IPS DF 6.9 (cell line): ENCODE measurements around the gene FAM219A.
"Not testable (repeated sequence)": the region's sequence is repeated elsewhere in the genome, so short reads cannot be mapped to it uniquely, and the experiment has no call there.

Experiments used
- DNase-seq: peaks from one replicate; pipeline ENCODE4 v3.0.0-alpha.2; 2013; ENCODE audit warnings: low read depth, low spot score
- H3K27ac ChIP-seq: one replicate; pipeline ENCODE4 v1.5.1; 2013; ENCODE audit warnings: low read length, control low read depth
- H3K27me3 ChIP-seq: 2 replicates; pipeline ENCODE4 v1.6.1; 2013; ENCODE audit warnings: mild to moderate bottlenecking, low read length; ENCODE audit not compliant: control insufficient read depth, insufficient read depth
- H3K36me3 ChIP-seq: 2 replicates; pipeline ENCODE4 v1.6.1; 2013; ENCODE audit warnings: low read length; ENCODE audit not compliant: control insufficient read depth, insufficient read depth
- H3K4me1 ChIP-seq: 2 replicates; pipeline ENCODE4 v1.6.1; 2013; ENCODE audit warnings: low read length; ENCODE audit not compliant: control insufficient read depth, insufficient read depth
- H3K4me3 ChIP-seq: 2 replicates; pipeline ENCODE4 v1.5.1; 2013; ENCODE audit warnings: mild to moderate bottlenecking, low read length
- H3K9me3 ChIP-seq: 2 replicates; pipeline ENCODE4 v1.6.1; 2013; ENCODE audit warnings: low read length, inconsistent platforms; ENCODE audit not compliant: control insufficient read depth, insufficient read depth
- WGBS: extraction: QIAGEN DNeasy Blood & Tissue Kit; methylation state at CpG from one replicate; pipeline ENCODE4 v1.1.7; 2013; ENCODE audit warnings: mixed read lengths, missing lambda C conversion rate; ENCODE audit not compliant: insufficient read length, insufficient coverage; 5-methylcytosine and 5-hydroxymethylcytosine counted together

The FAM219A gene

DNA sequence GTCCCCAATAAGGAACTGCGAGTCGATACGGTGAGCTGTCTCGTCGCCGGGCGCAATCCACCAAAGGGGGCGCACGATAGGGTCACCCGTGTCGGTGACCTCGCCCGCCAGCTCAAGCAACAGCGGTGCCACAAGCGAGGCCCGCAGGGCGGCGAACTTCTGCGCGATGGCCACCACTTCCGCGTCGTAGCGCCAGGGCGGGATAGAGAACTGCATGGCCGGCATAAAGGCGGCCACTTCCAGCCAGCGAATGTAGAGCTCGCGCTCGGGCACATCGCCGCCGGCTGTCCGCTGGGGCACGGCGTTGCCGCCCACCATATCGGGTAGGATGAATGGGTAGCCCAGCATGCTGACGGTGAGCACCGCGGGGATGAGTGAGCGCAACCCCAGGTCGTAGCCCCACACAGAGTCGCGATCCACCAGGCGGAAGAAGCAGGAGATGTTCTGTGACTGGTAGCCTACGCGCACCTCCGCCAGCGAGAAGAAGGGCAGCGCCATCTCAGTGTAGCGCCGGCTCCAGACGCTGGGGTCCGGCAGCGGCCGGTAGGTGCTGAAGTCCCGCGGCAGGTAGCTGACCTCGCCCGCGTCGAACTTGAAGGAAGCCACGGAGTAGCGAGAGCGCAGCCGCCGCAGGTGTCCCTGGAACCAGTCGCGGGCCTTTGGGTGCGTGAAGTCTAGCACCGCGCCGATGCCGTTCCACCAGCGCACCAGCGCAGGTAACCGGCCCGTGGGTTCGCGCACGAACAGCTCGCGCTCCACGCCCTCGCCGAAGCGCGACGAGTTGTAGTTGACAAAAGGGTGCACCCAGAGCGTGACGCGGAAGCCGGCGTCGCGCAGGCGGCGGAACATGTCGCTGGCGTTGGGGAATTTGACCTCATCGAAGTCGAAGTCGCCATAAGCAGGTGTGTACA is 87.1 kb downstream of the FAM219A start:
- Histone ChIP-seq H3K4me1 (peaks cover 4% of the 10 kb centered on the region), H3K27ac (no peak overlapping the region), H3K27me3 (no peaks in the 10 kb centered on the region), H3K9me3 (no peaks in the 10 kb centered on the region), H3K36me3 (peaks cover 3% of the 10 kb centered on the region; the same call in 1 of the 2 replicates), H3K4me3 (no peak overlapping the region)
- DNase-seq: no peak
- WGBS: no CpG with 5 or more reads among the region's 105 CpGs

DNA sequence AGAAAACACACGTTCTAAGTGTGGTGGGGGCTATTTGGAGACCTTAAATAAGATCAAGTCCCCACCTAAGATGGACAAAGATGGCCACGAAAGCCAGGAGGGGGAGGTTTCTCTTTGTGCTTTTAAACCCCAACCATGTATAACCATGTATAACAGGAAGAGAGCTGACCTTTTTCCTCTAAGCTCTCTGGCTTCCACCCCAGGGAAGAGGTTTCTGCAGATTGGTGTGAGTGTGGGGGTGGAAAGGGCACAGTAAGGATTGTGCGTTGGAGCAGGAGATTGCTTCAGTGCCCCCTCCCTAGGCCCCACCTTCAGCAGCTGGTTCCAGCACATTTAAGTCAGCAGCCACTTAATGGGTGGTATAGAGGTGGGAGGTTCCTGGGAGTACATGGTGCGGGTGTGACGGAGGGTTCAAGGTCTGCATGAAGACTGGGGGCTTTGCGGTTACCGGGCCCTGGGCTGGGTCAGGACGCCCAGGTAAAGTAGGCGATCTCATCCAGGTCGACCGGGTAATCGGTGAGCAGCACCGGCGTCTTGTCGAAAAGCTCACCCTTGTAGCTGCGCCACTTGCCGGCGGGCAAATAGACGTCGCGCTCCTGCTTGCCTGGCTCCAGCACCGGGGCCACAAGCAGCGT is 87.9 kb downstream of the FAM219A start:
- H3K9me3 ChIP-seq: no peaks in the 10 kb centered on the region
- no peak overlapping the region for H3K4me3 ChIP-seq
- WGBS: no CpG with 5 or more reads among the region's 23 CpGs
- H3K27me3 ChIP-seq: no peaks in the 10 kb centered on the region
- peaks cover 3% of the 10 kb centered on the region; the same call in 1 of the 2 replicates for H3K36me3 ChIP-seq
- H3K4me1 ChIP-seq: no peaks in the 10 kb centered on the region; the same call in 1 of the 2 replicates
- no peak overlapping the region for H3K27ac ChIP-seq
- DNase-seq: no peak

DNA sequence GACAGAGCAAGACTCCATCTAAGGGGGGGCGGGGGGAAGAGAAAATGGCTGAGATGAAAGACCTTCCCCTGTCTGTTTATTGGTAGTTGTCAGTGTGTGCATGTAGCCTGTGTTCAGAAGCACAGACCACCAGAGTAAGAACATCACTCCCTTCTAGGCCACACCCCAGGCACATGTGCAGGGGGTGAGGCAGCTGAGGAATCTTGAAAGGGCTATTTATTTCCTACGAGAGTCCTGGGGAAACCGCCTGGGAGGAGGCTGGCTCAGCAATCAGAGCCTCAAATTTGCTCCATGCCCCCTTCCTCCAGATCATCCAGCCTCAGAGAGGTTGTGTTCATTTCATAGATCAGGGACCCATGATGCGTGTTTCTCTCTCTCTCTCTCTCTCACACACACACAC is 88.7 kb downstream of the FAM219A start:
- Histone ChIP-seq H3K4me3 (no peak overlapping the region), H3K27me3 (no peaks in the 10 kb centered on the region), H3K4me1 (no peaks in the 10 kb centered on the region), H3K27ac (no peak overlapping the region), H3K9me3 (no peaks in the 10 kb centered on the region), H3K36me3 (peaks cover 3% of the 10 kb centered on the region; the same call in 1 of the 2 replicates)
- no peak for DNase-seq
- WGBS: no CpG with 5 or more reads among the region's 4 CpGs

DNA sequence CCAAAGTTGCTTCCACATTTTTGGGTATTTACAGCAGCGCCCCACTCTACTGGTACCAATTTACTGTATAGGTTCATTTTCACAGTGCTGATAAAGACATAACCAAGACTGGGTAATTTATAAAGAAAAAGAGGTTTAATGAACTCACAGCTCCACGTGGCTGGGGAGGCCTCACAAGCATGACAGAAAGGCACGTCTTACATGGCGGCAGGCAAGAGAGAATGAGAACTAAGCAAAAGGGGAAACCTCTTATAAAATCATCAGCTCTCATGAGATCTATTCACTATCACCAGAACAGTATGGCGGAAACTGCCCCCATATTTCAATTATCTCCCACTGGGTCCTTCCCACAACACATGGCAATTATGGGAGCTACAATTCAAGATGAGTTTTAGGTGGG is 89.6 kb downstream of the FAM219A start:
- no CpG with 5 or more reads among the region's 5 CpGs for WGBS

DNA sequence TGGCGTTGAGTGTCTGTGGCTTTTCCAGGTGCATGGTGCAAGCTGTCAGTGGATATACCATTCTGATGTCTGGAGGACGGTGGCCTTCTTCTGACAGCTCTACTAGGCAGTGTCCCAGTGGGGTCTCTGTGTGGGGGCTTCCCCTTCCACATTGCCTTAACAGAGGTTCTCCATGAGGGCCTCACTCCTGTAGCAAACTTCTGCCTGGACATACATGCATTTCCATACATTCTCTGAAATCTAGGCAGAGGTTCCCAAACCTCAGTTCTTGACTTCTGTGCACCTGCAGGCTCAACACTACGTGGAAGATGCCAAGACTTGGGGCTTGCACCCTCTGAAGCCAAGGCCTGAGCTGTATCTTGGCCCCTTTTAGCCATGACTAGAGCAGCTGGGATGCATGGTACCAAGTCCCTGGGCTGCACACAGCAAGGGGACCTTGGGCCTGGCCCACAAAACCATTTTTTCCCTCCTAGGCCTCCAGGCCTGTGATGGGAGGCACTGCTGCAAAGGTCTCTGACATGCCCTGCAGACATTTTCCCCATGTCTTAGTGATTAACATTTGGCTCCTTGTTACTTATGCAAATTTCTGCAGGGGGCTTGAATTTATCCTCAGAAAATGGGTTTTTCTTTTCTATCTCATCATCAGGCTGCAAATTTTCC is 90.5 kb downstream of the FAM219A start:
- H3K4me3 ChIP-seq, H3K9me3 ChIP-seq, DNase-seq, H3K36me3 ChIP-seq, H3K27ac ChIP-seq, H3K27me3 ChIP-seq, H3K4me1 ChIP-seq: not testable (repeated sequence)
- no CpG with 5 or more reads among the region's 3 CpGs for WGBS

More for the DNA sequence above, 89.6 kb downstream of the FAM219A start:
- H3K27me3 ChIP-seq, H3K27ac ChIP-seq, H3K36me3 ChIP-seq, H3K9me3 ChIP-seq, H3K4me1 ChIP-seq, DNase-seq, H3K4me3 ChIP-seq: not testable (repeated sequence)

DNA sequence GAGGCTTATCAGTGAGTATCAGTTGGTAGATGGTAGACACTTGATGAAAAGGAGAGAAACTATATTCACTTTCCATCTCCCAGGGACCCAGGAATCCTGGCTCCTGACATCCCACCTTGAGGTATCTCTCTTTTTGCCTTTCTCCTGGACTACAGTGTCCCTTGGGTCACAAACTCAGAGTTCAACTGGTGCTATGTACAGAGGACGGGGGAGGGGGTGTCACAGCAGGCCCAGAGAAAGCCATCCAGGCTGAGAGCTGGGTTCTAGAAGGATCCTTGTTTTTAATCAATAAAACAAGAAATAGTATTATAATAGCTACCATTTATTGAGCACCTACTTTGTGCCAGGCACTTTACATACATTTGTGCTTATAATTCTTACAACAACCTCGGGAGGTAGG is 92.0 kb downstream of the FAM219A start:
- DNase-seq: no peak
- no CpG with 5 or more reads among the region's 2 CpGs for WGBS
- Histone ChIP-seq H3K27ac (no peak overlapping the region), H3K4me3 (no peak overlapping the region), H3K36me3 (no peaks in the 10 kb centered on the region; the same call in 1 of the 2 replicates), H3K4me1 (peaks cover 3% of the 10 kb centered on the region; the same call in 1 of the 2 replicates), H3K9me3 (no peaks in the 10 kb centered on the region), H3K27me3 (no peaks in the 10 kb centered on the region)

DNA sequence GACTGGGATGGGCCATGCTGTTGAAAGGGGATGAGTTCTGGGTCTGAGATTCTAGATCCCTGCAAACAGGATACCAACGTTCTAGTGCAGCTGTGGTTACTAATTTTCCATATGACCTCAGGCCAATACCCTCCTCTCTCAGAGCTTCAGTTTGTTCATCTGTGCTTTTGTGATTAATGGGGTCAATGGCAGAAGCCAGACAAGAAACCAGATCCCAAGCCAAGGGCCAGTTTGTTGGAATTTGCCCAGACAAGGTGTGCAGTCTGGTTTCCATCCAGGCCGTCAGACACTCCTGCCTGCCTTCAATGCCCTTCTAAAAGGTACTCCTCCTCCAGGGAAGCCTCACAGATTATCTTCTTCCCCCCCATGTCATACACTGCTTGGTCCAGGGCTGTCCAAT is 93.1 kb downstream of the FAM219A start:
- peaks cover 3% of the 10 kb centered on the region; the same call in 1 of the 2 replicates for H3K4me1 ChIP-seq
- no CpG with 5 or more reads among the region's 2 CpGs for WGBS
- no peak overlapping the region for H3K27ac ChIP-seq
- H3K36me3 ChIP-seq: no peaks in the 10 kb centered on the region
- DNase-seq: no peak
- no peak overlapping the region for H3K4me3 ChIP-seq
- H3K27me3 ChIP-seq: no peaks in the 10 kb centered on the region
- H3K9me3 ChIP-seq: no peaks in the 10 kb centered on the region

DNA sequence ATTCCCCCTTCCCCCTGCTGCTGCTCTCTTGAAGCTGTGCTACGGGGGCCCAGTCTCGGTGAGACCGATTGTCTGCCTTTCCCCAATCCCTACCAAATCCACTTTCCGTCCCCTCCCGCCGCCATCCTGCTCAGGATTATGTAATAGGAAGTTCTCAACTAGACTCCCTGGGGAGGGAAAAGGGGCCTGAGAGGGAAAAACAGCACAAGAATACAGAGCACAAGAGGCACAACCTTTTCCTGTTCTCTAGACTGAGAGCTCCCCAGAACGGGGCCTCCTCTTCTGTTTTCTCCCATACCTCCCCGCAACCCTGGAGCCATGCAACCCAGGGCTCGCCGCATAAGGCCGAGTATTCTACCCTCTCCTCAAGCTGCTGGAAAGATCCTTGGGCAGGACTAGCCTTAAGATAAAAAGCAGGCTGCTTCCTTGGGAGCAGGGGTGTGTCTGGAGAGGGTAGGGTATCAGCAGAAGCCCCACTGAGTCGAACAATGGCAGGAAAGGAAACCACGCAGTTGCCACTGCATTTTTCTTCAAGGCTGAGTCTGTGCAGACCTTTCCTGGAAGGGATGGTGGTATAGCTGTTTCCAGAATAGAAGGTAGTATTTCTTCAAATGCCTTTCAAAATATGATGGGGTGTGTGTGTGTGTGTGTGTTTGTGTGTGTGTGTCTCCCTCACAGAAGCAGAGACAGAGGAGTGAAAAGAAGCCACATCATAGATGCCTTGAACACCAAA is 94.6 kb downstream of the FAM219A start:
- Histone ChIP-seq H3K27ac (no peak overlapping the region), H3K4me1 (peaks cover 3% of the 10 kb centered on the region; the same call in 1 of the 2 replicates), H3K9me3 (no peaks in the 10 kb centered on the region), H3K27me3 (no peaks in the 10 kb centered on the region), H3K36me3 (no peaks in the 10 kb centered on the region), H3K4me3 (no peak overlapping the region)
- WGBS: no CpG with 5 or more reads among the region's 13 CpGs
- DNase-seq: peak; percentile 27

DNA sequence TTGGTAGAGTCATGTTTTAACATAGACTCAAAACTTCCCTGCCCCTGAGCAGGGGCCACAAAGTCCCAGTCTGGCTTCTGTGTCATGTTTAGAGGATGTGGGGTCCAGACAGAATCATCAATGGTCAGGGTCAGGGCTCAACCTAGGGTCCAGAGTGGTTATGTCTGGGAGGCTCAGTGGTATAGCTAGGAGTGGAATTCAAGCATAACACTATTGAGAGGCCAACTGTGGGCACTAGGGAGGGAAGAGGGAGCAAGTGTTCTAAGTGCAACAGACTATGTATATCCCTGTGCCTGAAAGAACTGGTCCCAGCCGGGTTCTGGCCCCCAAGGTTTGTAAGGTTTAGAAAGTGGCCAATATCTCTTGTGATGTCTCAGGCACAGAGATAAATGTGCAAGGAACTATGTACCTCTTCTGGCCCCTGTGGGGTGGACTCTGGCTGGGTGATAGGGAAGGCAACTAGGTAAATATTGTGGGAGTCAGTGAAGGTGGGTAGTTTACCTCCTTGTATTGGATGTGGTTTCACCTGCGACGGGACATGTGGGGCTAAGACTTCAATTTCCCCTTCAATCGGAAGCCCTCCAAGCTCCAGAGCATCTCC is 95.7 kb downstream of the FAM219A start:
- Histone ChIP-seq H3K27me3 (no peaks in the 10 kb centered on the region), H3K4me1 (peaks cover 3% of the 10 kb centered on the region; the same call in 1 of the 2 replicates), H3K9me3 (no peaks in the 10 kb centered on the region), H3K4me3 (no peak overlapping the region), H3K27ac (no peak overlapping the region), H3K36me3 (no peaks in the 10 kb centered on the region)
- no CpG with 5 or more reads among the region's 4 CpGs for WGBS
- DNase-seq: no peak
